ENCODE data around the gene PPP2R3B.
"Not testable (repeated sequence)": the region's sequence is repeated elsewhere in the genome, so short reads cannot be mapped to it uniquely, and the experiment has no call there.

The PPP2R3B gene

DNA sequence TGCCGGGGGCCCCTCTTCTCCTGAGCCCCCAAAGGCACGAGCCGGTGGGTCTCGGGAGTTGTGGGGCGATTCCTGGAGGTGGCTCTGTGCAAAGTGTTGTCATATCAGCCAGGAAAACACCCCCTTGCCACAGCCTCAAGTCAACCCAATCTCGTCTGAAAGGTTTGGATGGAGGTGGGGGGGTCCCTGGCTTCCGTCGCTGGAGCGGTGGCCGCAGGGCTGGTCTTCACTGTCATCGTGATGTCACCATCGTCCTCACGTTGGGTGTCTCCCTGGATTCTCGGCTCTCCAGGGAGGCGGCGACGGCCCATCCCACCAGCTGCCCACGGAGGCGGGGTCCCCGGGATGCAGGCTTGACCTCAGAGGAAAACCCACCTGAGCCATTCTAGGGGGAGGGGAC, 38.3 kb upstream of the PPP2R3B start:
- H3K9ac ChIP-seq (ENCODE audit: low read length), result no peak overlapping the region
- no peak overlapping the region for H3K27ac ChIP-seq (ENCODE audit: low read depth, low read length)
- no peaks in the 10 kb centered on the region for H3K36me3 ChIP-seq (ENCODE audit: insufficient read depth, low read length)
- peaks cover 0 to 33% of the 10 kb centered on the region in 2 donors for H3K27me3 ChIP-seq (ENCODE audit: control insufficient read depth in 1 of 2, insufficient read depth in 2 of 2, low read length in 2 of 2)
- no peaks in the 10 kb centered on the region for H3K9me3 ChIP-seq (ENCODE audit: low read length)
- H3K4me3 ChIP-seq (ENCODE audit: low read depth in 1 of 2, low read length in 2 of 2), result no peak overlapping the region
- H3K4me1 ChIP-seq (ENCODE audit: insufficient read depth, low read length), result no peaks in the 10 kb centered on the region

DNA sequence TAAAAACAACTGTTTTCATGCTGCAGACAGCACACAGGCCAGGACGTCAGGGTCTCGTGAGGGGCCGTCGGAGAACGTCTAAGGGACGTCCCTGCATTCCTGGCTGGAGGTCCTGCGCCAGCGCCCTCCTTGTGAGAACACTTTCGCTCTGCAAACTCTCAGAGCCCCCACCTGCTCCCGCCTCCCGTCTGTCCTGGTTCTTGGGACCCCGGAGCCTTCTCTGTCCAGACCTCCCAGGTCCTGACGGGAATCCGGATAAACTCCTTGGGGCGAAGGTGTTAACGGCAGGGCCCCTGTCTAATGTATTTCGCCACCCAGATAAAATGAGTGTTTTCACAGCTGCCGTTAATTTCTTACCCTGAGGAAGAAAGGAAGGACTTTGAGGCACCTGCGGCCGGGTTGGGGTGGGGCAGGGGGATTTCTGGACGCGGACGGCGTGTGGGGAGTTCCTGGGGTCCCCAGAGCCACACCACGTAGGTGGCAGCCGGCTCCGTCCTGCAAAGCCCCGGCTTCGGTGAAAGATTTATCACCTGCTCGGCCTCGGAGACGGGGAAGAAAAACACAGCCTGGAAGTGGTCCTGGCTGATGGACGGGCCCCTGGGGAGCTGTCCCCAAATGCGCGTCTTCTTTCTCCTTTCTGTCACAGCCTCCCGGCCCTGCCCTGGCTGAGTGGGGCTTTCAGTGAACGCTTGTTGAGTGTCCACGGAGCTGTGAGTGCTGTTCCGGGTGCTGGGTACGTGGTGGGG, 35.1 kb upstream of the PPP2R3B start:
- Histone ChIP-seq H3K36me3 (ENCODE audit: insufficient read depth, low read length) (no peaks in the 10 kb centered on the region), H3K9ac (ENCODE audit: low read length) (no peak overlapping the region), H3K4me1 (ENCODE audit: insufficient read depth, low read length) (no peaks in the 10 kb centered on the region), H3K9me3 (ENCODE audit: low read length) (no peaks in the 10 kb centered on the region), H3K4me3 (ENCODE audit: low read depth in 1 of 2, low read length in 2 of 2) (no peak overlapping the region), H3K27ac (ENCODE audit: low read depth, low read length) (no peak overlapping the region), H3K27me3 (ENCODE audit: control insufficient read depth in 1 of 2, insufficient read depth in 2 of 2, low read length in 2 of 2) (peaks cover 0 to 11% of the 10 kb centered on the region in 2 donors)

DNA sequence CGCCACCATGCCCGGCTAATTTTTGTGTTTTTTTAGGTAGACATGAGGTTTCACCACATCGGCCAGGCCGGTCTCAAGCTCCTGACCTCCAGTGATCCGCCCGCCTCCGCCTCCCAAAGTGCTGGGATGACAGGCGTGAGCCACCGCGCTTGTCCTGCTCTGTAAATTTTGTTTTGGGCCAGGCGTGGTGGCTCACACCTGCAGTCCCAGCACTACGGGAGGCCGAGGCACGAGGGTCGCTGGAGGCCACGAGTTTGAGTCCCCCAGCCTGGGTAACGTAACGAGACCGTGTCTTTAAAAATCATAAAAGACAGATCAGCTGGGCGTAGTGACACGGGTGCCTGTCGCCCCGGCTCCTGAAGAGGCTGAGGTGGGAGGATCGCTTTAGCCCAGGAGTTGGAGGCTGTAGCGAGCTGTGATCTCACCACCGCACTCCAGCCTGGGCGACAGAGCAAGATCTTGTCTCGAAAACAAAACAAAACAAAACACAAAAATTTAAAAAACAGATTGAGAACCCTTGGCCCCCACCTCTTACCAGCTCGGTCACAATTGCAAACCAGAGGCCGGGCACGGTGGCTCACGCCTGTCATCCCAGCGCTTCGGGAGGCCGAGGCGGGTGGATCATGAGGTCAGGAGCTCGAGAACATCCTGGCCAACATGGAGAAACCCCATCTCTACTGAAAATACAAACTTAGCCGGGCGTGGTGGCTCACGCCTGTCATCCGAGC, 34.0 kb upstream of the PPP2R3B start:
- H3K36me3 ChIP-seq (ENCODE audit: insufficient read depth, low read length), result no peaks in the 10 kb centered on the region
- no peak overlapping the region for H3K9ac ChIP-seq (ENCODE audit: low read length)
- no peaks in the 10 kb centered on the region for H3K9me3 ChIP-seq (ENCODE audit: low read length)
- no peak overlapping the region for H3K27ac ChIP-seq (ENCODE audit: low read depth, low read length)
- peaks cover 0 to 4% of the 10 kb centered on the region in 2 donors for H3K27me3 ChIP-seq (ENCODE audit: control insufficient read depth in 1 of 2, insufficient read depth in 2 of 2, low read length in 2 of 2)
- H3K4me1 ChIP-seq (ENCODE audit: insufficient read depth, low read length), result no peaks in the 10 kb centered on the region
- H3K4me3 ChIP-seq (ENCODE audit: low read depth in 1 of 2, low read length in 2 of 2), result no peak overlapping the region

DNA sequence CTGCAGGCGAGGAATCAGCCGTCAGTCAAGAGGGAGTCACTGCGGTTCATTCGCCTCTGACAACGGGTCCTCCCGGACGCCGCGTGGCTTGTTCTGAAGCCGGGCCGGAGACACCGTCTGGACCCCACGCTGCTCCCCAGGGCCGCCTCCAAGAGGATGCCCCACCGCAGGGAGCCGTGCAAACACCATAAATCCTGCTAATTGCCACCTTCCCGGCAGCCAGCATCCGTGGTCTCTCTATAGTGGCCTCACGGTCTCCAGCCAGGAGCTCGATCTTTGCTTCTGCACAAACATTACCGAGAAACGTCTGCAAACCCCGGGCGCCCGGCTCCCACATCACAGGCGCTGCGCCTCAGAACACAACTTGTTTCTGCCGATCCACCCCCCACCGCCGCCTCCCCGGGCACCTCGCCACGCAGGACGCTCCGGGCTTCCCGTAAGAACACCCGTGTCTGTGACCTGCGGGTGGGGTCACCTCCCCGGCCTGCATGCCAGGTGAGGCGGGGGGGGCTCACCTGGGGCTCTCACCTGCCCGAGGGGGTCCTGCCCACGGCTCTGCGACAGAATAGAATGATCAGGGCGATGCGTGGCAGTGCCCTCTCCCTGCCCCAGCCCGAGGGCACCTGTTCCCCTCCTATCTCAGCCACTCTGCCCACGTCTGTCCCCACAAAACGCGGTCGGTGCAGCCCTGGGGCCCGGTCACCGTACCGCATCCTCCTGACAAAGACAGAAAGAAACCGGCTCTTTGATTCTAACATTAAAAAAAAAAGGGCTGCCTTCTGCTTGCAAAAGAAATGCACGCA, 32.4 kb upstream of the PPP2R3B start:
- Histone ChIP-seq H3K4me3 (ENCODE audit: low read depth in 1 of 2, low read length in 2 of 2) (no peak overlapping the region), H3K4me1 (ENCODE audit: insufficient read depth, low read length) (no peaks in the 10 kb centered on the region), H3K36me3 (ENCODE audit: insufficient read depth, low read length) (no peaks in the 10 kb centered on the region), H3K9me3 (ENCODE audit: low read length) (no peaks in the 10 kb centered on the region), H3K9ac (ENCODE audit: low read length) (no peak overlapping the region), H3K27ac (ENCODE audit: low read depth, low read length) (no peak overlapping the region), H3K27me3 (ENCODE audit: control insufficient read depth in 1 of 2, insufficient read depth in 2 of 2, low read length in 2 of 2) (peaks cover 0 to 4% of the 10 kb centered on the region in 2 donors)

DNA sequence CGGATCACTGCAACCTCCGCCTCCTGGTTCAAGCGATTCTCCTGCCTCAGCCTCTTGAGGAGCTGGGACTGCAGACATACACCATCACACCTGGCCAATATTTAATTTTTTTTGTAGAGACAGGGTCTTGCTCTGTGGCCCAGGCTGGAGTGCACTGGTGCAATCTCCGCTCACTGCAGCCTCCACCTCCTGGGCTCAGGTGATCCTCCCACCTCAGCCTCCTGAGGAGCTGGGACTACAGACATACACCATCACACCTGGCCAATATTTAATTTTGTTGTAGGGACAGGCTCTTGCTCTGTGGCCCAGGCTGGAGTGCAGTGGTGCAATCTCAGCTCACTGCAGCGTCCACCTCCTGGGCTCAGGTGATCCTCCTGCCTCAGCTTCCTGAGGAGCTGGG, 28.8 kb upstream of the PPP2R3B start:
- not testable (repeated sequence) for H3K27ac ChIP-seq (ENCODE audit: low read depth, low read length); H3K36me3 ChIP-seq (ENCODE audit: insufficient read depth, low read length); H3K4me1 ChIP-seq (ENCODE audit: insufficient read depth, low read length); H3K9ac ChIP-seq (ENCODE audit: low read length); H3K9me3 ChIP-seq (ENCODE audit: low read length); H3K4me3 ChIP-seq (ENCODE audit: low read depth in 1 of 2, low read length in 2 of 2)
- peaks cover 0 to 15% of the 10 kb centered on the region in 2 donors for H3K27me3 ChIP-seq (ENCODE audit: control insufficient read depth in 1 of 2, insufficient read depth in 2 of 2, low read length in 2 of 2)

DNA sequence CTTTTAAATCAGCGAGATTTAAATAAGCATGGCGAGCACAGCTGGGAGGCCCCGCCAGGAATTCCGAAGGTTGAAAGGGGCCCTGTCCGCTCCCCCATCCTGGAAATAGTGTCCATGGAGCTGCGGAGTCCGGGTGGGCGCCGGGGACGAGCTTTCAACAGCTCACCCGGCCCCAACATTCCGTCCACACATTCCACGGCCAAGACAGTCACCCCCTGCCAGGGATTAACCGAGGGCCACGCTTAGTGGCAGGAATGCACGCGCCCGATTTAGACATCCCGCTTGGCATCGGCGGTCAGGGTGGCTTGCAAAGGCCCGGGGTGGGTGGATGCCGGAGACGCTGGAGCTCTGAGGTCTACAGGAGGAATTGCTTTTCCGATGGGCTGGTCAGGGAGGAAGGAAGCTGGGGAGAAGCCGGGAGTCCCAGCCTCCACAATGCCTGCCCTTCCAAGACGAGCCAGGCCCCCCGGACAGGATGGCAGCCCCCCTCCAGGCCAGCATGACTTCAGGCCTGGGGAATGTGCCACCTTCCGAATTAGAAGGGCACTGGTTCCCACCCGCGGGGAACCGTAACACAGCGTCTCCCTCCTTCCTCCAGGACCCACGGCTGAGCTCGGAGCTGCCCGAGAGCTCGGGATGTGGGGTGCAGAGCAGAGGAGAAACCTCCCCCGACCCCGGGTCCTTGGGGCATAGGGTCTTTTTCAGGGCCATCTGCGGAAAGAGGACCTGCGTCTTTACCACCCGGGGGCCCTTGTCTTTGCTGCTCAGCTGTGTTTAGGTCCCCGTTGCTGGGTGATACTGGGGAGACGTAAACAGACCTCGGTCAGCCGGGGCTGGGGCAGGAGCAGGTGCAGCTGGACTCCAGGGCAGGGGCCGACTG, 26.9 kb upstream of the PPP2R3B start:
- peaks cover 0 to 15% of the 10 kb centered on the region in 2 donors for H3K27me3 ChIP-seq (ENCODE audit: control insufficient read depth in 1 of 2, insufficient read depth in 2 of 2, low read length in 2 of 2)
- no peak overlapping the region for H3K9ac ChIP-seq (ENCODE audit: low read length)
- H3K4me3 ChIP-seq (ENCODE audit: low read depth in 1 of 2, low read length in 2 of 2), result no peak overlapping the region
- no peak overlapping the region for H3K27ac ChIP-seq (ENCODE audit: low read depth, low read length)
- H3K4me1 ChIP-seq (ENCODE audit: insufficient read depth, low read length), result no peaks in the 10 kb centered on the region
- no peaks in the 10 kb centered on the region for H3K36me3 ChIP-seq (ENCODE audit: insufficient read depth, low read length)
- no peaks in the 10 kb centered on the region for H3K9me3 ChIP-seq (ENCODE audit: low read length)

DNA sequence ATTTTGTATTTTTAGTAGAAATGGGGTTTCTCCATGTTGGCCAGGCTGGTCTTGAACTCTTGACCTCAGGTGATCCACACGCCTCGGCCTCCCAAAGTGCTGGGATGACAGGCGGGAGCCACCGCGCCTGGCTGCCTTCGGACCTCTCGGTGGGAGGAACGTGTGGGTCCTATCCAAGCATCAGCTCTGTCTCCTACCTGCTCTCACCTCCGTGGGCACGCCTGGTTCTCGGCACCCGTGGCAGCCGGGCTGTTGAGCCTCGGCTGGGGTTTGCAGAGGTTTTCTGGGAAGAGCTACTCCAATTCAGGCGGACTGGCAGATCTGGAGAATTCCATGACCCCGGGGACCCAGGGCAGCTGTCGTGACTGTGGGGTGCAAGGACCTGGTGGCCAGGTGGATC, 23.6 kb upstream of the PPP2R3B start:
- Histone ChIP-seq H3K27ac (ENCODE audit: low read depth, low read length) (no peak overlapping the region), H3K4me1 (ENCODE audit: insufficient read depth, low read length) (no peaks in the 10 kb centered on the region), H3K9ac (ENCODE audit: low read length) (no peak overlapping the region), H3K4me3 (ENCODE audit: low read depth in 1 of 2, low read length in 2 of 2) (no peak overlapping the region), H3K9me3 (ENCODE audit: low read length) (no peaks in the 10 kb centered on the region), H3K36me3 (ENCODE audit: insufficient read depth, low read length) (no peaks in the 10 kb centered on the region), H3K27me3 (ENCODE audit: control insufficient read depth in 1 of 2, insufficient read depth in 2 of 2, low read length in 2 of 2) (peaks cover 0 to 15% of the 10 kb centered on the region in 2 donors)

DNA sequence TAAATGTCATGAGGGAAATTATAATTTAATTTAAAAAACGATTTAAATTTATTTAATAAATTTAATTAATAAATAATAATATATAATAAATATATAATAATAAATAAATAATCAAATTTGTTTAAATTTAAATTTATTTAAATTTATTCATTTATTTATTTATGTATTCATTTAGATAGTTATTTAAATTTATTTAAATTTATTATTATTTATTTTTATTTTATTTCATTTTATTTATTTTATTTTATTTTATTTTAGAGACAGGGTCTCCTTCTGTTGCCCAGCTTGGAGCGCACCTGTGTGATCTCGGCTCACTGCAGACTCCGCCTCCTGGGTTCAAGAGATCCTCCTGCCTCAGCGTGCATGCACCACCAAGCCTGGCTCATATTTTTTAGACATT, 18.4 kb upstream of the PPP2R3B start:
- Histone ChIP-seq H3K27ac (ENCODE audit: low read depth, low read length) (no peak overlapping the region), H3K9ac (ENCODE audit: low read length) (no peak overlapping the region), H3K27me3 (ENCODE audit: control insufficient read depth in 1 of 2, insufficient read depth in 2 of 2, low read length in 2 of 2) (no peaks in the 10 kb centered on the region), H3K4me1 (ENCODE audit: insufficient read depth, low read length) (no peaks in the 10 kb centered on the region), H3K36me3 (ENCODE audit: insufficient read depth, low read length) (no peaks in the 10 kb centered on the region), H3K4me3 (ENCODE audit: low read depth in 1 of 2, low read length in 2 of 2) (no peak overlapping the region), H3K9me3 (ENCODE audit: low read length) (no peaks in the 10 kb centered on the region)

DNA sequence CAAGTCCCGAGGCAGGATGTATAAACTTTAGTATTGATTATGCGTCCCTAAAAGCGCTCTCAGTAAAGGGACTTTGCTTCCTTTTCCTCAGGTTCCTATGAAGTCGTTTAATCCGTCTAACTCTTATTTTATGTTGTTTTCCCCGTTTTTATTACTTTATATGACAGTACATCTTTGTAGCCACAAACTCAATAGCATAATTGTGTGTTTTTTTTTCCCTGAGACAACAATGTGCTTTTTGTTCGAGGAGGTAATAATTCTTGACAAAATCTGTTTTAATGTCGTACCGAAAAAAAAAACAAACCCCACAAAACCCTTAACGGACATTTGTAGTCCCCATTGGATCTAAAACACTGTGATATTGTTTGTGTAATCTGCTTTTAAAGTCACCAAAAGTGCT, 17.9 kb upstream of the PPP2R3B start:
- Histone ChIP-seq H3K4me1 (ENCODE audit: insufficient read depth, low read length) (no peaks in the 10 kb centered on the region), H3K4me3 (ENCODE audit: low read depth in 1 of 2, low read length in 2 of 2) (no peak overlapping the region), H3K36me3 (ENCODE audit: insufficient read depth, low read length) (no peaks in the 10 kb centered on the region), H3K27ac (ENCODE audit: low read depth, low read length) (no peak overlapping the region), H3K27me3 (ENCODE audit: control insufficient read depth in 1 of 2, insufficient read depth in 2 of 2, low read length in 2 of 2) (no peaks in the 10 kb centered on the region), H3K9ac (ENCODE audit: low read length) (no peak overlapping the region), H3K9me3 (ENCODE audit: low read length) (no peaks in the 10 kb centered on the region)

DNA sequence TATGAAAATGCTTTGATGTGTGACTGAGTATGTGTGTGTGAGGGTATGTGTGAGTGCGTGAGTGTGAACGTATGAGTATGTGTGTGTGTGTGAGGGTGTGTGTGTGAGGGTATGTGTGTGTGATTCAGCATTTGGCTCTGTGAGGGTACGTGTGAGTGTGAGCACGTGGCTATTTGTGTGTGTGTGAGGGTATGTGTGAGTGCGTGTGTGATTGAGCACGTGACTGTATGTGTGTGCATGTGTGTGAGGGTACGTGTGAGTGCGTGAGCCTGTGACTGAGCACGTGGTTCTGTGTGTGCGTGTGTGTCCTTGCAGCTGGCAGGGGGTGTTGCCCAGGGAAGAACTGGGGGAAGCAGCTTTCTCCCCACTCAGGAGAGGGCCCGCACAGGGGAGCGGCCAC, 16.1 kb upstream of the PPP2R3B start:
- Histone ChIP-seq H3K9me3 (ENCODE audit: low read length) (no peaks in the 10 kb centered on the region), H3K9ac (ENCODE audit: low read length) (no peak overlapping the region), H3K27me3 (ENCODE audit: control insufficient read depth in 1 of 2, insufficient read depth in 2 of 2, low read length in 2 of 2) (no peaks in the 10 kb centered on the region), H3K4me1 (ENCODE audit: insufficient read depth, low read length) (no peaks in the 10 kb centered on the region), H3K36me3 (ENCODE audit: insufficient read depth, low read length) (no peaks in the 10 kb centered on the region), H3K27ac (ENCODE audit: low read depth, low read length) (no peak overlapping the region), H3K4me3 (ENCODE audit: low read depth in 1 of 2, low read length in 2 of 2) (no peak overlapping the region)

DNA sequence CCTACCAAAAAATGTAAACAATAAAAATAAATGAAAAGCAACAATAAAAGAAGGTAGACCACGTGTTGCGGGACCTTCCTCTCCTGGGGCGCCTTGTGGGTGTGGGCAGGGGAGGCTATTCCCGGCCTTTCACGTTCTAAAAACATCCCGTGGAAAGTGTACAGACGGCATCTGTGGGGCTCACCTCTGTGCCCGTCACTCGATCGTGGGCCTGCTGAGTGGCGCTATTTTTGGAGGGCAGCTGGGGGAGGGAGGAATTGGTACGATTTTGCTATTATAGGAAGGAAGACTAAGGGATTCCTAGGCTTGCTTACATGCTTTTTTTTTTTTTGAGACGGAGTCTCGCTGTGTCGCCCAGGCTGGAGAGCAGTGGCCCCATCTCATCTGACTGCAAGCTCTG, 13.6 kb upstream of the PPP2R3B start:
- Histone ChIP-seq H3K27ac (ENCODE audit: low read depth, low read length) (no peak overlapping the region), H3K27me3 (ENCODE audit: control insufficient read depth in 1 of 2, insufficient read depth in 2 of 2, low read length in 2 of 2) (no peaks in the 10 kb centered on the region), H3K36me3 (ENCODE audit: insufficient read depth, low read length) (no peaks in the 10 kb centered on the region), H3K9ac (ENCODE audit: low read length) (no peak overlapping the region), H3K4me3 (ENCODE audit: low read depth in 1 of 2, low read length in 2 of 2) (no peak overlapping the region), H3K9me3 (ENCODE audit: low read length) (no peaks in the 10 kb centered on the region), H3K4me1 (ENCODE audit: insufficient read depth, low read length) (no peaks in the 10 kb centered on the region)
